Measurements from ENCODE around the gene C9orf72. TPM values are rescaled to one million over a fixed set of nuclear protein-coding genes. Genes with fewer than 3 reads are reported as not detected.

C9orf72 gene
- total and polyA plus RNA-seq, 7 donors = 6.4 to 28.0 (median 21.0) TPM

DNA sequence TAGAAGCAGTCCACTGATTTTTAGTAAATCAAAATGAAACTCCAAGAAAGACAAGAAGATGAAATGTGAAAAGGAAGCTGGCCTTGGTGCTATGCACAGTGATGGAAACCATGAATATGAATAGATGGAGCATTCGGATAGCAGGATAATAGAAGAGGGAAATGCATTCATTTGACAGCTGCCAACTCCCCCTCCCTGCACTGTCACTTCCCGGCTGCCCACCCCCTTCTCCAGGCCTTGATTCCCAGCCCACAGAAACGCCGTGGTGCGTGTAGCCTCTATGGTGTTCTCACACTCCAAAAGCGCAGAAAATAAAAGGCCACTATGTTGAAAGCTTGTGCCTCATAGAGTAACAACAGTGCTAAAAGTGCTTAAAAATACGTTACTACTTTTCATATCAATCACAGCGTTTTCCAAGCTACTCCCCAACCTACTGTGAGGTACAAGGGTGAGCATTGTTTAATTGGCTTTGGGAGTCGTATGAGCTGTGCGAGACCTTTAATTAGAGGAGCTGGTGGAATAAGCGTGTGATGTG, 75.3 kb downstream of the C9orf72 start:
- H3K4me3 ChIP-seq = no peak overlapping the region
- no peaks in the 10 kb centered on the region for H3K9me3 ChIP-seq
- H3K27ac ChIP-seq = no peak overlapping the region
- DNase-seq = no peak
- no peak for TF ChIP-seq POLR2A (IDR thresholded peaks at IDR 0.05)
- no peak for TF ChIP-seq EP300 (IDR thresholded peaks at IDR 0.05)
- TF ChIP-seq POLR2AphosphoS5 (IDR thresholded peaks at IDR 0.05) = no peak
- TF ChIP-seq, protein P1, sequence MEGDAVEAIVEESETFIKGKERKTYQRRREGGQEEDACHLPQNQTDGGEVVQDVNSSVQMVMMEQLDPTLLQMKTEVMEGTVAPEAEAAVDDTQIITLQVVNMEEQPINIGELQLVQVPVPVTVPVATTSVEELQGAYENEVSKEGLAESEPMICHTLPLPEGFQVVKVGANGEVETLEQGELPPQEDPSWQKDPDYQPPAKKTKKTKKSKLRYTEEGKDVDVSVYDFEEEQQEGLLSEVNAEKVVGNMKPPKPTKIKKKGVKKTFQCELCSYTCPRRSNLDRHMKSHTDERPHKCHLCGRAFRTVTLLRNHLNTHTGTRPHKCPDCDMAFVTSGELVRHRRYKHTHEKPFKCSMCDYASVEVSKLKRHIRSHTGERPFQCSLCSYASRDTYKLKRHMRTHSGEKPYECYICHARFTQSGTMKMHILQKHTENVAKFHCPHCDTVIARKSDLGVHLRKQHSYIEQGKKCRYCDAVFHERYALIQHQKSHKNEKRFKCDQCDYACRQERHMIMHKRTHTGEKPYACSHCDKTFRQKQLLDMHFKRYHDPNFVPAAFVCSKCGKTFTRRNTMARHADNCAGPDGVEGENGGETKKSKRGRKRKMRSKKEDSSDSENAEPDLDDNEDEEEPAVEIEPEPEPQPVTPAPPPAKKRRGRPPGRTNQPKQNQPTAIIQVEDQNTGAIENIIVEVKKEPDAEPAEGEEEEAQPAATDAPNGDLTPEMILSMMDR (IDR thresholded peaks at IDR 0.05) = no peak
- H3K36me3 ChIP-seq = no peaks in the 10 kb centered on the region
- H3K4me1 ChIP-seq = peaks cover 0 to 18% (median 11%) of the 10 kb centered on the region in 4 donors
- intact Hi-C loops (cut with DNase I) = no loop called here
- no peaks in the 10 kb centered on the region for H3K27me3 ChIP-seq
- 89 to 90% methylated on average over 11 of the region's 11 CpGs for WGBS, 2 donors

Other genes with a start within 250 kb of the C9orf72 start
- gene IFNK, start 49.2 kb downstream of the C9orf72 start, total RNA-seq = not detected
- gene IFNK, start 49.2 kb downstream of the C9orf72 start, polyA plus RNA-seq = not detected
- 10 to 100 TPM in 2 of 4 donors, 1 to 10 TPM in 2; 6.9 to 19.7 (median 10.4) TPM for gene MOB3B, start 43.7 kb downstream of the C9orf72 start, total RNA-seq
- 10 to 100 TPM; 16.1 to 23.4 (median 18.6) TPM for gene MOB3B, start 43.7 kb downstream of the C9orf72 start, polyA plus RNA-seq